HEK293 (cell line): ENCODE data around the gene KLHDC8B.

ENCODE experiments used
- CTCF ChIA-PET: fragments of 350-600 bp; formaldehyde crosslinking; extraction: SDS; loops from one replicate; lab custom pipeline; 2021; ENCODE audit warnings: antibody characterized with exemption; lab: Yijun Ruan, JAX
- POLR2A ChIA-PET: fragments of 300-600 bp; formaldehyde crosslinking; extraction: SDS; loops from one replicate; lab custom pipeline; 2020; ENCODE audit warnings: antibody characterized with exemption, inconsistent platforms; lab: Yijun Ruan, JAX
- H3K27ac ChIP-seq: fragments of 200-500 bp; sonication (Bioruptor generic); 2 replicates; pipeline ENCODE4 v1.5.1; 2014; ENCODE audit warnings: low read depth, low read length, control low read depth, inconsistent platforms; ENCODE audit errors: extremely low read depth
- H3K36me3 ChIP-seq, 2 experiments: fragments of 200-500 bp in 1 of 2; sonication (Bioruptor generic) in 1 of 2; 1 replicate in 1 of 2; 2 replicates in 1 of 2; pipeline ENCODE4 v1.5.1; 2014 to 2017; ENCODE audit warnings: inconsistent platforms in 2 of 2, low read length in 2 of 2; ENCODE audit not compliant: control insufficient read depth in 2 of 2, insufficient read depth in 1 of 2
- H3K4me1 ChIP-seq: fragments of 200-500 bp; sonication (Bioruptor generic); 2 replicates; pipeline ENCODE4 v1.5.1; 2014; ENCODE audit warnings: mild to moderate bottlenecking, low read length, inconsistent platforms; ENCODE audit not compliant: control insufficient read depth, insufficient read depth
- H3K4me3 ChIP-seq: 2 replicates; pipeline ENCODE4 v1.5.1; 2011; ENCODE audit warnings: low read depth, mild to moderate bottlenecking, control low read depth, low read length, moderate library complexity
- H3K9me3 ChIP-seq: fragments of 200-500 bp; sonication (Bioruptor generic); 2 replicates; pipeline ENCODE4 v1.5.1; 2014; ENCODE audit warnings: low read depth, low read length, inconsistent platforms; ENCODE audit not compliant: control insufficient read depth, insufficient read depth
- BCL11B ChIP-seq: fragments of 450-650 bp; formaldehyde crosslinking; IDR thresholded peaks from 2 replicates; pipeline ENCODE4 v1.5.1; 2016; ENCODE audit warnings: low read depth, missing biosample characterization, missing genetic modification characterization
- GLI2 ChIP-seq: fragments of 450-650 bp; formaldehyde crosslinking; IDR thresholded peaks from 2 replicates; pipeline ENCODE4; 2017; ENCODE audit warnings: missing biosample characterization, missing genetic modification characterization, low read depth, borderline replicate concordance
- HOXC10 ChIP-seq: sonication (generic); formaldehyde crosslinking; IDR thresholded peaks from 2 replicates; pipeline ENCODE4 v1.8.1; 2023; ENCODE audit warnings: mild to moderate bottlenecking, missing genetic modification reagents
- OVOL3 ChIP-seq: fragments of 450-650 bp; formaldehyde crosslinking; IDR thresholded peaks from 2 replicates; pipeline ENCODE4 v1.5.1; 2016; ENCODE audit warnings: missing biosample characterization, missing genetic modification characterization
- PATZ1 ChIP-seq: fragments of 450-650 bp; formaldehyde crosslinking; IDR thresholded peaks from 2 replicates; pipeline ENCODE4 v1.5.1; 2016; ENCODE audit warnings: missing biosample characterization, missing genetic modification characterization
- WT1 ChIP-seq: fragments of 450-650 bp; formaldehyde crosslinking; IDR thresholded peaks from 2 replicates; pipeline ENCODE4 v1.5.1; 2016; ENCODE audit warnings: missing biosample characterization, missing genetic modification characterization
- YY2 ChIP-seq: fragments of 450-650 bp; formaldehyde crosslinking; IDR thresholded peaks from 2 replicates; pipeline ENCODE4 v1.5.1; 2016; ENCODE audit warnings: missing biosample characterization, missing genetic modification characterization
- ZBTB17 ChIP-seq: fragments of 450-650 bp; formaldehyde crosslinking; IDR thresholded peaks from 2 replicates; pipeline ENCODE4 v1.5.1; 2016; ENCODE audit warnings: missing biosample characterization, missing genetic modification characterization
- ZFP3 ChIP-seq: fragments of 450-650 bp; formaldehyde crosslinking; IDR thresholded peaks from 2 replicates; pipeline ENCODE4 v1.5.1; 2016; ENCODE audit warnings: low read depth, missing biosample characterization, missing genetic modification characterization
- ZFP41 ChIP-seq: fragments of 450-650 bp; formaldehyde crosslinking; IDR thresholded peaks from 2 replicates; pipeline ENCODE4 v1.5.1; 2016; ENCODE audit warnings: missing biosample characterization, missing genetic modification characterization, borderline replicate concordance
- ZNF16 ChIP-seq: fragments of 450-650 bp; formaldehyde crosslinking; IDR thresholded peaks from 2 replicates; pipeline ENCODE4 v1.5.1; 2016; ENCODE audit warnings: low read depth, missing biosample characterization, missing genetic modification characterization
- ZNF37A ChIP-seq: fragments of 450-650 bp; IDR thresholded peaks from 2 replicates; pipeline ENCODE4 v1.5.1; 2018; ENCODE audit warnings: missing biosample characterization, missing genetic modification characterization
- ZNF433 ChIP-seq: fragments of 450-650 bp; formaldehyde crosslinking; IDR thresholded peaks from 2 replicates; pipeline ENCODE4 v1.5.1; 2016; ENCODE audit warnings: missing biosample characterization, missing genetic modification characterization, low read depth
- ZNF510 ChIP-seq: fragments of 450-650 bp; formaldehyde crosslinking; IDR thresholded peaks from 2 replicates; pipeline ENCODE4 v1.5.1; 2018; ENCODE audit warnings: mild to moderate bottlenecking, missing genetic modification characterization, missing biosample characterization; ENCODE audit not compliant: insufficient replicate concordance
- ZNF544 ChIP-seq: fragments of 450-650 bp; formaldehyde crosslinking; IDR thresholded peaks from 2 replicates; pipeline ENCODE4 v1.5.0; 2017; ENCODE audit warnings: missing biosample characterization, missing genetic modification characterization
- ZNF600 ChIP-seq: fragments of 450-650 bp; formaldehyde crosslinking; IDR thresholded peaks from 2 replicates; pipeline ENCODE4 v1.5.1; 2016; ENCODE audit warnings: missing biosample characterization, missing genetic modification characterization
- ZNF624 ChIP-seq: fragments of 450-650 bp; formaldehyde crosslinking; IDR thresholded peaks from 2 replicates; pipeline ENCODE4 v1.5.1; 2017; ENCODE audit warnings: missing biosample characterization, missing genetic modification characterization
- ZNF629 ChIP-seq: fragments of 450-650 bp; formaldehyde crosslinking; IDR thresholded peaks from 2 replicates; pipeline ENCODE4 v1.5.1; 2017; ENCODE audit warnings: missing biosample characterization, missing genetic modification characterization
- ZNF645 ChIP-seq: fragments of 450-650 bp; formaldehyde crosslinking; IDR thresholded peaks from 2 replicates; pipeline ENCODE4; 2016; ENCODE audit warnings: missing biosample characterization, missing genetic modification characterization
- ZNF654 ChIP-seq: fragments of 450-650 bp; formaldehyde crosslinking; IDR thresholded peaks from 2 replicates; pipeline ENCODE4 v1.5.1; 2016; ENCODE audit warnings: low read depth, missing biosample characterization, missing genetic modification characterization
- ZNF677 ChIP-seq: fragments of 450-650 bp; IDR thresholded peaks from 2 replicates; pipeline ENCODE4 v1.5.0; 2018; ENCODE audit warnings: missing biosample characterization, mild to moderate bottlenecking, missing genetic modification characterization, moderate library complexity
- ZNF76 ChIP-seq: fragments of 450-650 bp; formaldehyde crosslinking; IDR thresholded peaks from 2 replicates; pipeline ENCODE4; 2016; ENCODE audit warnings: low read depth, missing biosample characterization, missing genetic modification characterization, borderline replicate concordance
- ZSCAN23 ChIP-seq: fragments of 450-650 bp; formaldehyde crosslinking; IDR thresholded peaks from 2 replicates; pipeline ENCODE4 v1.5.1; 2016; ENCODE audit warnings: missing biosample characterization, missing genetic modification characterization
- TF ChIP-seq, protein P1 (sequence below): fragments of 450-650 bp; formaldehyde crosslinking; IDR thresholded peaks from 2 replicates; pipeline ENCODE4 v1.5.1; 2017; ENCODE audit warnings: missing biosample characterization, missing genetic modification characterization
- TF ChIP-seq, protein P2 (sequence below): sonication (generic); formaldehyde crosslinking; IDR thresholded peaks from 2 replicates; pipeline ENCODE4 v1.8.1; 2022; ENCODE audit warnings: mild to moderate bottlenecking, moderate library complexity, missing genetic modification reagents

The KLHDC8B gene

DNA sequence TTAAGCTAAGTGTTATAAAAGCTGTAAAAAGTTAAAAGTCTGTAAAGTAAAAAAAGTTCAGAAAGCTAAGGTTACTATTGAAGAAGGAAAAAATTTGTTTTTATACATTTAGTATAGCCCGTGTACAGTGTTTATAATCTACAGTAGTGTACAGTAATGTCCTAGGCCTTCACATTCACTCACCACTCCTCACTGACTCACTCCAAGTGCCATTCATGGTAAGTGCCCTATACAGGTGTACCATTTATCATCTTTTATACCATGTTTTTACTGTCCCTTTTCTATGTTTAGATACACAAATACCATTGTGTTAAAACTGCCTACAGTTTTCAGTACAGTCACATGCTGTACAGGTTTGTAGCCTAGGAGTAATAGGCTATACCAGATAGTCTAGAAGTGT, 14.1 kb upstream of the KLHDC8B start:
- CTCF ChIA-PET = interaction anchor here (0.6 to 0.9 kb wide), 2 partner anchors 13 to 284 kb away, joined by 3 to 5 read pairs; no protein-coding TSS in a partner anchor
- no peak for TF ChIP-seq OVOL3
- no peak for TF ChIP-seq ZNF76 (tag by site-specific recombination)
- no peak for TF ChIP-seq ZSCAN23
- no peak for TF ChIP-seq ZNF645 (tag by site-specific recombination)
- TF ChIP-seq YY2 (tag by site-specific recombination) = no peak
- no peak for TF ChIP-seq ZFP3 (tag by site-specific recombination)
- no peak for TF ChIP-seq GLI2 (tag by site-specific recombination)
- no peak for TF ChIP-seq ZFP41
- TF ChIP-seq HOXC10 (CRISPR knock-in tag) = no peak
- no peak for TF ChIP-seq ZNF37A (tag by site-specific recombination)
- no peak for TF ChIP-seq ZNF600 (tag by site-specific recombination)
- Histone ChIP-seq H3K27ac (no peak overlapping the region), H3K36me3 (peaks cover 0 to 12% of the 10 kb centered on the region in 2 experiments; a peak in 1 of 3 replicates), H3K4me1 (no peaks in the 10 kb centered on the region), H3K4me3 (no peak overlapping the region), H3K9me3 (no peaks in the 10 kb centered on the region)
- POLR2A ChIA-PET = interaction anchor here (0.6 to 2.5 kb wide), 2 partner anchors 24 to 35 kb away, joined by 4 to 9 read pairs; partner anchors contain the start of gene LAMB2

GRCh38 chr3:49158103-49158709, 13.2 kb upstream of the KLHDC8B start:
- Histone ChIP-seq H3K27ac (no peak overlapping the region), H3K36me3 (peaks cover 0 to 21% of the 10 kb centered on the region in 2 experiments; a peak in 1 of 3 replicates), H3K9me3 (no peaks in the 10 kb centered on the region), H3K4me3 (no peak overlapping the region), H3K4me1 (no peaks in the 10 kb centered on the region)
- ChIA-PET CTCF (no interaction called here), POLR2A (interaction anchor here (0.5 to 2.5 kb wide), 2 partner anchors 25 to 170 kb away, joined by 3 to 9 read pairs; partner anchors contain the start of gene LAMB2)
- peak; percentile 40 for TF ChIP-seq ZNF654
- TF ChIP-seq, protein P1, sequence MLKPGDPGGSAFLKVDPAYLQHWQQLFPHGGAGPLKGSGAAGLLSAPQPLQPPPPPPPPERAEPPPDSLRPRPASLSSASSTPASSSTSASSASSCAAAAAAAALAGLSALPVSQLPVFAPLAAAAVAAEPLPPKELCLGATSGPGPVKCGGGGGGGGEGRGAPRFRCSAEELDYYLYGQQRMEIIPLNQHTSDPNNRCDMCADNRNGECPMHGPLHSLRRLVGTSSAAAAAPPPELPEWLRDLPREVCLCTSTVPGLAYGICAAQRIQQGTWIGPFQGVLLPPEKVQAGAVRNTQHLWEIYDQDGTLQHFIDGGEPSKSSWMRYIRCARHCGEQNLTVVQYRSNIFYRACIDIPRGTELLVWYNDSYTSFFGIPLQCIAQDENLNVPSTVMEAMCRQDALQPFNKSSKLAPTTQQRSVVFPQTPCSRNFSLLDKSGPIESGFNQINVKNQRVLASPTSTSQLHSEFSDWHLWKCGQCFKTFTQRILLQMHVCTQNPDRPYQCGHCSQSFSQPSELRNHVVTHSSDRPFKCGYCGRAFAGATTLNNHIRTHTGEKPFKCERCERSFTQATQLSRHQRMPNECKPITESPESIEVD (tag by site-specific recombination) = no peak
- no peak for TF ChIP-seq ZBTB17
- TF ChIP-seq PATZ1 (tag by site-specific recombination) = peak; percentile 29; the same call in 1 of the 2 replicates
- TF ChIP-seq ZNF433 = no peak
- TF ChIP-seq, all 188 proteins: peak for 2

- CTCF ChIA-PET = interaction anchor here (1.0 kb wide), 1 partner anchor 11 kb away, joined by 3 read pairs; no protein-coding TSS in a partner anchor
- no peak overlapping the region for H3K4me3 ChIP-seq
- H3K4me1 ChIP-seq = no peaks in the 10 kb centered on the region
- H3K36me3 ChIP-seq = peaks cover 0 to 27% of the 10 kb centered on the region in 2 experiments; a peak in 1 of 3 replicates
- H3K27ac ChIP-seq = no peak overlapping the region
- no peaks in the 10 kb centered on the region for H3K9me3 ChIP-seq
- POLR2A ChIA-PET = interaction anchor here (0.5 to 2.5 kb wide), 2 partner anchors 26 to 171 kb away, joined by 3 to 9 read pairs; partner anchors contain the start of gene LAMB2
- TF ChIP-seq ZNF544 (tag by site-specific recombination) (no peak), ZNF624 (tag by site-specific recombination) (no peak), BCL11B (tag by site-specific recombination) (no peak), ZNF510 (tag by site-specific recombination) (no peak), ZNF677 (tag by site-specific recombination) (no peak), WT1 (no peak), ZNF629 (tag by site-specific recombination) (no peak), ZNF16 (tag by site-specific recombination) (no peak)
- TF ChIP-seq, protein P2, sequence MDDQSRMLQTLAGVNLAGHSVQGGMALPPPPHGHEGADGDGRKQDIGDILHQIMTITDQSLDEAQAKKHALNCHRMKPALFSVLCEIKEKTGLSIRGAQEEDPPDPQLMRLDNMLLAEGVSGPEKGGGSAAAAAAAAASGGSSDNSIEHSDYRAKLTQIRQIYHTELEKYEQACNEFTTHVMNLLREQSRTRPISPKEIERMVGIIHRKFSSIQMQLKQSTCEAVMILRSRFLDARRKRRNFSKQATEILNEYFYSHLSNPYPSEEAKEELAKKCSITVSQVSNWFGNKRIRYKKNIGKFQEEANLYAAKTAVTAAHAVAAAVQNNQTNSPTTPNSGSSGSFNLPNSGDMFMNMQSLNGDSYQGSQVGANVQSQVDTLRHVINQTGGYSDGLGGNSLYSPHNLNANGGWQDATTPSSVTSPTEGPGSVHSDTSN = no peak
Measured at GRCh38 chr3:49158792-49159191, 12.6 kb upstream of the KLHDC8B start.
